Measurements from ENCODE around the gene PNPLA5. TPM values are rescaled to one million over a fixed set of nuclear protein-coding genes. Genes with fewer than 3 reads are reported as not detected.

Gene PNPLA5
- polyA plus RNA-seq, 1 donor from 2014 or later: not detected

DNA sequence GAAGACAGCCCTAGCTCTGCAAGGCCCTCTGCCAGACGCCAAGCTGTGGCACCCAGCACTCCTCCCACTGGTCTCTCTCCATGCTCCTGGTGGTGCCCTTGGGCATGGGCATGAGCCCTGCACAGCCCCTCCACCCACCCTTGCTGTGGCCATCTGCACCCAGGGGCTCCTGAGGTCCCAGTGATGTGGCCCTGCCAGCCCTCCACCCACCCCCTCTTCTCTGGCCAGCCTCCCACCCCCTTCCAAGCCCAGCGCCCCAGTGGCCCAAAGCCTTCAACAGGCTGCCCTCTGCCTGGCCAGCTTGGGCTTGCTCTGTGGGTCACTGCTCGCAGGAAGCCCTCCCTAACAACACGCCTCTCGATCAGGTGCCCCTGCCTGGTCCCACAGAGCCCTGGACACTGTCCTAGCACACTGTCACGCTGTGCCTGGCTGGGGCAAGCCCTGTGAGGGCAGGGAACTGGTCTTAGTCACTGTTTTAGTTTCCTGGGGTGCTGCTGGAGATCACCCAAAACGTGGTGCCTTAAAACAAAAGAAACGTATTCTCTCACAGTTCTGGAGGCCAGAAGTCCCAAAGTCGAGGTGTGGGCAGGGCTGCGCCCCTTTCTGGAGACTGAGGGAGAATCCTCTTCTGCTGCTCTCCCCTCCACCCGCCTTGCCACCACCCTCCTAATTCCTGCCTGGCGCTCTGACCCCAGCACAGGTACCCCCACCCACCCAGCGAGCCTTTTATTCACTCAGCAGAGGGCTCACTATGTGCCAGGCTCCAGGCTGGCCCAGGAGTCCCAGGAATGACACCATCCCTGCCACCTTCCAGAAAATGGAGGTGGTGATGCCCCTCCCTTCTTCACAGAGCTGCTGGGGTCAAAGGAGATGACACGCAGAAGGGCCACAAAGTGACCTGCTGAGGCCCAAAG, 44.2 kb downstream of the PNPLA5 start:
- Mint-ChIP-seq H3K4me1 (no peaks in the 10 kb centered on the region), H3K27ac (no peak overlapping the region), H3K4me3 (no peak overlapping the region), H3K9me3 (no peaks in the 10 kb centered on the region), H3K36me3 (no peaks in the 10 kb centered on the region), H3K27me3 (peaks cover 14% of the 10 kb centered on the region)

DNA sequence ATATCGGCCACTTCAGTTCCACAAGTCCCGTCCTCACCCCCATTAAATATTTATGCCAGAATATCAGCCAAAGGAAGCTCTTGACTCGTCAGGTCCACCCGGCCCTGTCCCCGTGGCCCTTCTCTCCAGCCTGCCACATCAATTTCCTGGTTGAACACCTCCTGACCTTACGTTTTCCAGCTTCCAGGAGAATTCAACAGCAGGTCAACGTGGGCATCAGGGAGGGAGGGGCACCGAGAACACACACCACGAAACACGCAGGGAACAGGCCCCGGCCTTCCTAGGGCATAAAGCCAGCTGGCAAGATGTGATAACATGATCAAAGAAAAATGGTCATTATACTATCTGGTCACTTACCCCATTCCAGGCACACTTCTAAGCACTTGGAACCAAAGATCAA, 44.8 kb downstream of the PNPLA5 start:
- Mint-ChIP-seq H3K4me3 (no peak overlapping the region), H3K9me3 (no peaks in the 10 kb centered on the region), H3K4me1 (no peaks in the 10 kb centered on the region), H3K36me3 (no peaks in the 10 kb centered on the region), H3K27me3 (peaks cover 14% of the 10 kb centered on the region), H3K27ac (no peak overlapping the region)

DNA sequence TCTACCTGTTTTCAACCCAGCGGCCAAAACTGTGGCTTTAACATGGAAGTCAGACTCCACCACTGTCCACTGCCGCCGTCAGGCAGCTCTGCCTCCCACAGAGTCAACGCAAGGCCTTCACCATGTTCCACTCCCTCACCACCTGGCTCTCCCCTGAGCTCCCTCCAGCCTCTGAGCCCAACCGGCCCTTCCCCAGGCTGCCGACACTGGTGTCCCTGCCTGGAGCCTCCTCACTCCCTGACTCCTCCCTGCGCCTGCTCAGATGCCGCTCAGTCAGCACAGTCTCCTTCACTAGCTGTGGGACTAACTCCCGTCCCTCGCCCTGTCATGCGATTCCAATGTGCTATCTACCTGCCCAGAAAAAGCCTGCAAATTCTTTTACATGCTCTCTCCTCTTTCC, 45.8 kb downstream of the PNPLA5 start:
- peaks cover 10% of the 10 kb centered on the region for H3K27me3 Mint-ChIP-seq
- no peaks in the 10 kb centered on the region for H3K9me3 Mint-ChIP-seq
- H3K36me3 Mint-ChIP-seq: no peaks in the 10 kb centered on the region
- H3K4me3 Mint-ChIP-seq: no peak overlapping the region
- H3K27ac Mint-ChIP-seq: no peak overlapping the region
- H3K4me1 Mint-ChIP-seq: no peaks in the 10 kb centered on the region

DNA sequence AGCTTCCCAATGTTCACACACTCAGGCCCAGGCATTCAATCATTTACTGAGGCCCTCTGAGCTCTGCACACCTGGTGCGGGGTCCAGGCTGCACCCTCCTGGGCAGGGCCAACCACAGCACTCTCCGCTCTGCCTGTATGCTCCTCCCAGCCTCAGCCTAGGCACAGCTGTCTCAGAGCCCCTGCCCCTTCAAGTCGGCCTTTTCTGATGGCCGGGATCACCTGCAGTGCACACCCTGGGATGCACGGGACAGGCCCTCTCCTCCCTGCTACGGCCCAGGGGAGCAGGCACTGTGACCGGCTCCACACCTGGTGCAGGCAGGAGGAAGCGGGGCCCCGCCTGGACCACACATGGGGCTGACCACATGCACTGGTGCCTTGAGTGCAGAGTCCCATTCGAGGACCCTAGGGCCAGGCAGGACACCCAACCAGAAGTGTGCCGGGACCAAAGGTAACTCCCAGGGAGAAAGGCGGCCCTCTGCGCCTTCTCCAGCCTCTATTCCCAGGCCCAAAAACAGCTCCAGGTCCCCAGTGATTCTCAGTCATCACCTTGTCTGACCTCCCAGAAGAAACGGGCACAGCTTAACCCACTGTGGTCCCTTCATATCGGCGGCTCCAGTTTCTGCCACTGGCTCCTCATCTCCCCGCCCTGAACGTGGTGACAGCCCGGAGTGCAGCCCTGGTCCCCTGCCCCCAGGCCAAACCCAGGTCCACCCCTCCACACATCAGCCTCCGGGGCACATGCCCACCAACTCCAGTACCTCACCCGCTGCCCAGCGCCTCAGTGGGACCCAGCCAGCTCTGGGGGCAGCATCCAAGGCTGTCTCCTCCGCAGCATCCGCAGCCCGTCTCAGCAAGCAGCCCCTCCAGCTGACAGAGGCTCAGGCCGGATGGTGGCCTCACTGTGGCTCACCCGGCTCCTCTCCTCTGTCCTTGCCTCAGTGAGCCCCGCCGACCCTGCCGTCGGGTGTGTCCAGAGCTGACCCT, 47.0 kb downstream of the PNPLA5 start:
- Mint-ChIP-seq H3K27ac (no peak overlapping the region), H3K4me3 (no peak overlapping the region), H3K4me1 (no peaks in the 10 kb centered on the region), H3K36me3 (no peaks in the 10 kb centered on the region), H3K9me3 (no peaks in the 10 kb centered on the region), H3K27me3 (peaks cover 7% of the 10 kb centered on the region)

DNA sequence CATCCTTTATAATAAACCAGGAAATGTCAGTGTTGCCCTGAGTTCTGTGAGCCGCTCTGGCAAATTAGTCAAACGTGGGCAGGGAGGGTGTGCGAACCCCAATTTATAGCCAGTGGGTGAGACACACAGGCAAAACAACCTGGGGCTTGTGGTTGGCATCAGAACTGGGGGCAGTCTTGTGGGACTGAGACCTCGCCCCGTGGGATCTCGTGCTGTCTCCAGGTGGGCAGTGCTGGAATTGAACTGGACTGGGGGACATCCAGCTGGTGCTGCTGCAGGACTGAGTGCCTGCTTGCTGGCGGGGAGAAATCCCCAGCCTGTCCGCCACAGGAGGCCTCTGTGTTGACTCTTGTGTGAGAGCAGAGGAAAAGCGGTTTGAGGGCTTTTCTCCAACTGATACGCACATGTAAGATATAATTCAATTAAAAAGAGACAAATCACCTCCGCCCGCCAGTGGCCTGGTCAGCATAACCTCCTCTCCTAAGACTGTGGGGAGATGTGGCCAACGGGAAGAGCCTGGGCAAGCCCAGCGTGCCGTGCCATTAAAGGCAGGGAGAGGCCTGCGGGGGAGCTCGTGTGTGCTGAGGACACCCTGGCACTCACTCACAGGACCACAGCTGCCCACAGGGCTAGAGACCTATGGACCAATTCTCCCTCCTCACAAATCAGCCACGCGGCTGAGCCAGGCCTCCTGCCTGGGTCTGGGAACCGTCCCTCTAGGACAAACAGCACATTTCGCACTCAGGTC, 47.9 kb downstream of the PNPLA5 start:
- Mint-ChIP-seq H3K4me1 (no peaks in the 10 kb centered on the region), H3K36me3 (no peaks in the 10 kb centered on the region), H3K9me3 (no peaks in the 10 kb centered on the region), H3K4me3 (no peak overlapping the region), H3K27ac (no peak overlapping the region), H3K27me3 (peaks cover 4% of the 10 kb centered on the region)

DNA sequence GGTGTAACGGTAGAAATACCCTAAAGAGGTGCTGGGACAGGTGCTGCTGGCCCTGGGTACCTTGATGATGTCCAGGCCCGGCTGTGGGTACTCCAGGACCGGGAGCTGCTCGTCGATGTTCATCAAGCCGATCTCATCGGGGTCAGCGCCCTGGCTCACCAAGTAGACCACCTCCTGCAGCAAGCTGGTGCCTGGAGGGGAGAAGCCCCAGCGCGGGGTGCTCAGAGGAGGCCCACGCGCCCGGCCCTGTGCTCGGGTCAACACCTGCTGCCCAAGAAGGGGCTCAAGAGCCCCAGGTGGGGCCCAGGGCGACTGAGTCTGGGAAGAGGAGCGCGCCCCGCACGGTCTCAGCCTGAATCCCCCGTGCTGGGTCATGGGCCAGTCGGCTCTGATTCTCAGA, 50.1 kb downstream of the PNPLA5 start:
- Mint-ChIP-seq H3K27ac (no peak overlapping the region), H3K4me3 (no peak overlapping the region)

DNA sequence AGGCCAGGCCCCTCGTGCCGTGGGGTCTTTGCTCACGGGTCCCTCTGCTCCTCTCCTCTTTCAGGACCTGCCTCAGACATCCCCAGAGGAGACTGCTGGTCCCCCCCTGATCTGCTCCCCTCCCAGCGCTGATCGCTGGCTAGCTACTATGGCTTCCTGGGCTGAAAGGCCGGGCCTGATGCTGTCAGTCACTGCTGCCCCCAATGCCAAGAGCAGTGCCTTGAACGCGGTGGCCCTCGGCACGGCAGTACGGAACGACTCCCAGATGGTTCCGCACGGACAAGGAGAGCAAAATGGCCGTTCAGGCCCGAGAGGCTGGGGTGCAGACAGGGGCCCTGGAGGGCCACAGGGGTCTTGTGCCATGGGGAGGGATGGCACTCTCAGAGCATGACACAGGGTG, 51.0 kb downstream of the PNPLA5 start:
- peaks cover 2% of the 10 kb centered on the region for H3K27me3 Mint-ChIP-seq
- H3K27ac Mint-ChIP-seq: no peak overlapping the region

More for the DNA sequence above, 50.1 kb downstream of the PNPLA5 start:
- peaks cover 3% of the 10 kb centered on the region for H3K27me3 Mint-ChIP-seq
- H3K4me1 Mint-ChIP-seq: no peaks in the 10 kb centered on the region
- H3K36me3 Mint-ChIP-seq: no peaks in the 10 kb centered on the region
- H3K9me3 Mint-ChIP-seq: no peaks in the 10 kb centered on the region

DNA sequence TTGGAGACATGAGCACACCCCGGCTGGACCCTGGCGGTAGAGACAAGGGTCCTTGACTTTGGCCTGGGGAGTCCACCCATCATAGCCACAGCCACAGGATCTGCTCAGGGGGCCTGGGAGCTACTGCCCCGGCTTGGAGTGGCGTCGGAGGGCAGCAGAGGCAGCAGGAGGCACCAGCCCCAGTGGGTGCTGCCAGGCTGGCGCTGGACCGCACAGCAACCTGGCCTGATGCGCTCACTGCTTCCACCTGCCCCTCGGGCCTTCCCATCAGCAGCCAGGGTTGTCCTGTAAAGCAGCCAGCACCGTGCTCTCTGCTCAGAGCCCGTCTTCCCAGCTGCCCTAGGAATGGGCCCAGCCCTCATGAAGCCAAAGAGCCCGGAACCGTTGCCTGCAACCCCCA, 51.4 kb downstream of the PNPLA5 start:
- no peaks in the 10 kb centered on the region for H3K36me3 Mint-ChIP-seq
- no peaks in the 10 kb centered on the region for H3K4me1 Mint-ChIP-seq
- no peaks in the 10 kb centered on the region for H3K9me3 Mint-ChIP-seq
- peaks cover 6% of the 10 kb centered on the region for H3K27me3 Mint-ChIP-seq
- H3K4me3 Mint-ChIP-seq: no peak overlapping the region
- H3K27ac Mint-ChIP-seq: no peak overlapping the region

More for the DNA sequence above, 51.0 kb downstream of the PNPLA5 start:
- Mint-ChIP-seq H3K9me3 (no peaks in the 10 kb centered on the region), H3K4me3 (no peak overlapping the region), H3K36me3 (no peaks in the 10 kb centered on the region), H3K4me1 (no peaks in the 10 kb centered on the region)

DNA sequence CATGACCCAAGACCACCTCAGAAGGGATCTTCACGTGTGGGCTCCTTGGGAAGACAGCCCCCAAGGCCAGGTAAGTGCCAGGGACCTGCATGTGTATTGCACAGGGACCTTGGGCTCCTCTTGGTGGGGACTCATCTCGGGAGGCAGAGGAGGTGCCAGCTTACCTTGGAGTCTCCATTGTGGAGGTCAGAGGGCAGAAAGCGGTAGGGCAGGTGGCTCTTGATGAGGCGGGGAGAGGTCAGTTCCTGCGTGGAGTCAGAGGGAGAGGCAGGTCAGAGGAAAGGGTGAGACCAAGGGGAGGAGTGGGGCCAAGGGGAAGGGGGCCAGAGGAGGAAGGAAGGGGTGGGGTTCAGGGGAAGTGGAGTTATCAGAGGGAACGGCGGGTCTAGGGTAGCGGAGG, 52.0 kb downstream of the PNPLA5 start:
- no peaks in the 10 kb centered on the region for H3K4me1 Mint-ChIP-seq
- H3K9me3 Mint-ChIP-seq: no peaks in the 10 kb centered on the region
- H3K27me3 Mint-ChIP-seq: peaks cover 10% of the 10 kb centered on the region
- no peak overlapping the region for H3K27ac Mint-ChIP-seq
- H3K4me3 Mint-ChIP-seq: no peak overlapping the region
- no peaks in the 10 kb centered on the region for H3K36me3 Mint-ChIP-seq

DNA sequence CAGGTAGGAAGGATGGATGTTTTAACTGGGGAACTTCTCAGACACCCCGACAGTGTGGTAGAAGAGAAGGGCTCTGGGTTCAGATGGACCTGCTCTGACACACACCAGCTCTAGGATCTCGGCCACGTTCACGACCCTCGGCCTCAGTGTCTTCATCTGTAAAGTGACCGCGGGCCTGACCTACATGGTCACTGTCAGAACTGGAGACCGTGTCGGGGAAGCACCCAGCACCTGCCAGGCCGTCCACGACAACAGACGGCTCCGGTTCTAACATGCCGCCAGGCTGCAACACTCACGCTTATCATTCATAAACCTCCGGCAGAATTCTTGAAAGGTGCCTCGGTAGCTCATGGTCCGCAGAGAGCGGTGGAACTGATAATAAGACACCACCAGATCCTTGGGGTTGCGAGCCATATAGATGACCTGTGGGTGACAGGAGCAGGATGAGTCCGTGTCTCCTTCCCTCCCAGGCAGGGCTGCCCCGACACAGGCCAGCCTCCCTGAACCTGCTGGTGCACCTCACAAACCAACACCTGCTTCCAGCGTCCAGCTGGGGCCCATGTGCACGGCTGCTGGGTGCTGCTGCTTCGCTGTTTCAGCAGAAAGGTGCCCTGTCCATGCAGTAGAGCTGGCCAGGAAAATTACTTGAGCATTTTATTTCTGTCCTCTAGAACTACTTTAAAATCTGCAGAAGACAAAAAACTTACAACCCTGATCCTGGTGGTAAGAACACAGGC, 53.1 kb downstream of the PNPLA5 start:
- no peaks in the 10 kb centered on the region for H3K4me1 Mint-ChIP-seq
- no peaks in the 10 kb centered on the region for H3K36me3 Mint-ChIP-seq
- H3K27ac Mint-ChIP-seq: no peak overlapping the region
- no peaks in the 10 kb centered on the region for H3K9me3 Mint-ChIP-seq
- H3K4me3 Mint-ChIP-seq: no peak overlapping the region
- H3K27me3 Mint-ChIP-seq: peaks cover 10% of the 10 kb centered on the region

DNA sequence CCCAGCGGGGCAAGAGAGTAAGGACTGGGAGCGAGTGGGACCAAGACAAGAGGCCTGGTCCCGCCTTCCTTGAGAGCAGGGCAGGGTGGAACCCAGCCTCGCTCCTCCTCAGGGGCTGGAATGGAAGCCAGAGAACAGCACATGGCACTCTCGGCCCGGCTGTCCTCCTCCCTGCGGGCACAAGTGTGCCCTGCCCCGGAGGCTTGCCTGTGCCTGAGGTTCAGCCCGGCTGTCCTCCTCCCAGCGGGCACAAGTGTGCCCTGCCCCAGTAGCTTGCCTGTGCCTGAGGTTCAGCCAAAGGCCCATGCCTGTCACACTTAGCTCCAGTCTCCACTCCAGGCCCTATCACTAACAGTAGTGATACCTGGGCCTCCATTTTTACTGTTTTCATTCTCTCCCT, 53.7 kb downstream of the PNPLA5 start:
- Mint-ChIP-seq H3K9me3 (no peaks in the 10 kb centered on the region), H3K36me3 (no peaks in the 10 kb centered on the region), H3K27me3 (peaks cover 10% of the 10 kb centered on the region), H3K4me1 (no peaks in the 10 kb centered on the region), H3K4me3 (no peak overlapping the region), H3K27ac (no peak overlapping the region)

DNA sequence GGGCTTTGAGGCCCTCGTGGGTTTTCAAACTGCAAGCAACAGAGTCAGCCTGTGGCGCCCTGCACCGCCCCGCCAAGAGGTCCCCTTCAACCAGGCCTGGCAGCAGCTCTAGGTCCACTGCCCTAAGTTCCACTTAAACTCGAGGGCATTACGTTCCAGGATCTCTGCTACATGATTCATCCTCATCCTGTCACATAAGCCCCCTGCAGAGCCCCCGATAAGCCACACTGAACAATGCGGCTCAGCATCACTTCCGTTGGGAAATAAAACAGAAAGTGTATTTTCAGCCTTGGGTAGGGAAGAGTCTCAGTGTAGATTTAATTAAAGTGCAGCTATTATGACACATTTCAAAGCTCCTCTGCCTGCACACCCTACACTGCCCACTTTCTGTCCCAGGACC, 54.1 kb downstream of the PNPLA5 start:
- H3K27ac Mint-ChIP-seq: no peak overlapping the region
- no peaks in the 10 kb centered on the region for H3K9me3 Mint-ChIP-seq
- no peaks in the 10 kb centered on the region for H3K4me1 Mint-ChIP-seq

DNA sequence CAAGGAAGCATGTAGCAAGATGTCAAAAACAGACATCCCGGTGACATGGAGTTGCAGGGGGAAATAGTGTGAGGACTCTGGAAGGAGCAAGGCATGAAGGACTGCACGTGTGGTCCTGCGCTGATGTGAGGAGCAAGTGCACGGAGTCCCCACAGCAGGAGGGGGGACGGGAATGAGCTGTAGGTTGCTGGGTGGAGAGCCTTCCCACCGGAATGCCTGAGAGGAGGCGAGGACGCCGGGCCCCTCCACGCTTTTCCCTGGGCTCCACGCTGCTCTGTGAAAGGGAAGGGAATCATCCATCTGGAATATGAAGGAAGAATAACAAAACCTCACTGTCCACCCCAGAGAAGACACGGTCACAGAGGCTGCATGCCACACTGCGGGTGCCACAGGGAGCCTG, 56.1 kb downstream of the PNPLA5 start:
- Mint-ChIP-seq H3K9me3 (no peaks in the 10 kb centered on the region), H3K27ac (no peak overlapping the region), H3K27me3 (peaks cover 10% of the 10 kb centered on the region), H3K4me3 (peak overlapping the region in 1 of 4 donors; percentile 21), H3K4me1 (no peaks in the 10 kb centered on the region), H3K36me3 (no peaks in the 10 kb centered on the region)

More for the DNA sequence above, 54.1 kb downstream of the PNPLA5 start:
- Mint-ChIP-seq H3K36me3 (no peaks in the 10 kb centered on the region), H3K27me3 (peaks cover 10% of the 10 kb centered on the region), H3K4me3 (no peak overlapping the region)

DNA sequence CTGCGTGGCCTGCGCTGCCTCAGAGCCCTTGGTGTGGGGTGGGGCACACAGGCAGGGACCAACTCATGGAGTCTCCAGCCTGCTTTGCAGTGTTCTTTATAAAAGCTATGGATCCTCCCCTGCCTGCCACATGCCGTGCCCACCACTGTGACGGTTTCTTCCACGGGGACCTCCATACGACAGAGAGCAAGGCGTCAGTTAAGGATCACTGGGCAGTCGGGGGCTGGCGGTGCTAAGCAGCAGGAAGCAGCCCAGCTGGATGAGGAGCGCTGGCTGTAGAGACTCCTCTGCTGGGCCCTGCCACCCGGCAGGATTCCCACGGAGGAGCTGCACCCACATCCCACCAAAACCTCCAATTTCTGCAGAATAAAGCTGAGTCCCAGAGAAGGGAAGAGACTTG, 56.6 kb downstream of the PNPLA5 start:
- Mint-ChIP-seq H3K9me3 (no peaks in the 10 kb centered on the region), H3K4me3 (no peak overlapping the region), H3K27me3 (peaks cover 10% of the 10 kb centered on the region), H3K4me1 (no peaks in the 10 kb centered on the region), H3K36me3 (no peaks in the 10 kb centered on the region), H3K27ac (no peak overlapping the region)

Data from IgD-negative memory B cell (primary cell).